Measurements from ENCODE around the gene IQCB1.

DNA sequence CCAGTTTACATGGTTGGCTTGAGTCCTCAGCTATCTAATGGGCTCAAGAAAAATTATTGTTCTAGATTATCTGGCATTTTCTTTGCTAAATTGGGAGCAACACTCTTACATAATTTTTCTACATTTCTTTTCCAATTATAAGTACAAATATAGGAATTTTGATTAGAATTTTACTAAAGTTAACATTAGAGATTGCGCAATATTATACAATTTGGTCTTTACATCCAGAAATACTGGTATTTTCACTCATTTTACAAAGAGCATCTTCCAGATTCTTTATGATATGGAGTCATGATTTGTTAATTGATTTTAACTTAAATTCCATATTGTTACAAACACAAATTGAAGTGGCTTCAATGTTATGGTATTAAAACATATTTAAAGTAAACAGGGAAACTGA, 65.6 kb downstream of the IQCB1 start:
- TF ChIP-seq, protein P1, sequence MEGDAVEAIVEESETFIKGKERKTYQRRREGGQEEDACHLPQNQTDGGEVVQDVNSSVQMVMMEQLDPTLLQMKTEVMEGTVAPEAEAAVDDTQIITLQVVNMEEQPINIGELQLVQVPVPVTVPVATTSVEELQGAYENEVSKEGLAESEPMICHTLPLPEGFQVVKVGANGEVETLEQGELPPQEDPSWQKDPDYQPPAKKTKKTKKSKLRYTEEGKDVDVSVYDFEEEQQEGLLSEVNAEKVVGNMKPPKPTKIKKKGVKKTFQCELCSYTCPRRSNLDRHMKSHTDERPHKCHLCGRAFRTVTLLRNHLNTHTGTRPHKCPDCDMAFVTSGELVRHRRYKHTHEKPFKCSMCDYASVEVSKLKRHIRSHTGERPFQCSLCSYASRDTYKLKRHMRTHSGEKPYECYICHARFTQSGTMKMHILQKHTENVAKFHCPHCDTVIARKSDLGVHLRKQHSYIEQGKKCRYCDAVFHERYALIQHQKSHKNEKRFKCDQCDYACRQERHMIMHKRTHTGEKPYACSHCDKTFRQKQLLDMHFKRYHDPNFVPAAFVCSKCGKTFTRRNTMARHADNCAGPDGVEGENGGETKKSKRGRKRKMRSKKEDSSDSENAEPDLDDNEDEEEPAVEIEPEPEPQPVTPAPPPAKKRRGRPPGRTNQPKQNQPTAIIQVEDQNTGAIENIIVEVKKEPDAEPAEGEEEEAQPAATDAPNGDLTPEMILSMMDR (IDR thresholded peaks at IDR 0.05): no peak
- TF ChIP-seq POLR2A (IDR thresholded peaks at IDR 0.05): no peak
